LNCAP (cell line): ENCODE results near the gene GARS1.

Experiments
- CTCF ChIP-seq: fragments of 450-650 bp; IDR thresholded peaks from 2 replicates; pipeline ENCODE4 v1.5.1; 2017; ENCODE audit warnings: mild to moderate bottlenecking

The GARS1 gene

GRCh38 chr7:30663414-30663813, 68.7 kb downstream of the GARS1 start:
- no peak for TF ChIP-seq CTCF

GRCh38 chr7:30664184-30664885, 69.7 kb downstream of the GARS1 start:
- no peak for TF ChIP-seq CTCF

GRCh38 chr7:30665043-30665442, 70.4 kb downstream of the GARS1 start:
- no peak for TF ChIP-seq CTCF

- TF ChIP-seq CTCF = no peak
These were observed 70.8 kb downstream of the GARS1 start for GRCh38 chr7:30665449-30665848.

- TF ChIP-seq CTCF = no peak
These were observed 72.5 kb downstream of the GARS1 start for GRCh38 chr7:30667172-30667571.

GRCh38 chr7:30668102-30668501, 73.4 kb downstream of the GARS1 start:
- no peak for TF ChIP-seq CTCF

- no peak for TF ChIP-seq CTCF
These were observed 77.3 kb downstream of the GARS1 start for GRCh38 chr7:30671793-30672465.
